Fibroblast of skin of right quadriceps (primary cell): Measurements from ENCODE around the gene MAGEA12.
"Not testable (repeated sequence)": the region's sequence is repeated elsewhere in the genome, so short reads cannot be mapped to it uniquely, and the experiment has no call there.

ENCODE experiments used
- DNase-seq: peaks from one replicate; pipeline ENCODE4 v3.0.0-alpha.2; 2013

Gene MAGEA12, protein sequence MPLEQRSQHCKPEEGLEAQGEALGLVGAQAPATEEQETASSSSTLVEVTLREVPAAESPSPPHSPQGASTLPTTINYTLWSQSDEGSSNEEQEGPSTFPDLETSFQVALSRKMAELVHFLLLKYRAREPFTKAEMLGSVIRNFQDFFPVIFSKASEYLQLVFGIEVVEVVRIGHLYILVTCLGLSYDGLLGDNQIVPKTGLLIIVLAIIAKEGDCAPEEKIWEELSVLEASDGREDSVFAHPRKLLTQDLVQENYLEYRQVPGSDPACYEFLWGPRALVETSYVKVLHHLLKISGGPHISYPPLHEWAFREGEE

GRCh38 chrX:152733261-152733975 lies at the start of gene MAGEA12, which contains the start of gene CSAG1:
MAGEA12 (plus strand) TSS chrX:152733757; CDS start chrX:152736162, 2,405 bp downstream.
CSAG1 (minus strand) TSS chrX:152733721; CDS start chrX:152732460, 1,261 bp downstream.
- no peak for DNase-seq

DNA sequence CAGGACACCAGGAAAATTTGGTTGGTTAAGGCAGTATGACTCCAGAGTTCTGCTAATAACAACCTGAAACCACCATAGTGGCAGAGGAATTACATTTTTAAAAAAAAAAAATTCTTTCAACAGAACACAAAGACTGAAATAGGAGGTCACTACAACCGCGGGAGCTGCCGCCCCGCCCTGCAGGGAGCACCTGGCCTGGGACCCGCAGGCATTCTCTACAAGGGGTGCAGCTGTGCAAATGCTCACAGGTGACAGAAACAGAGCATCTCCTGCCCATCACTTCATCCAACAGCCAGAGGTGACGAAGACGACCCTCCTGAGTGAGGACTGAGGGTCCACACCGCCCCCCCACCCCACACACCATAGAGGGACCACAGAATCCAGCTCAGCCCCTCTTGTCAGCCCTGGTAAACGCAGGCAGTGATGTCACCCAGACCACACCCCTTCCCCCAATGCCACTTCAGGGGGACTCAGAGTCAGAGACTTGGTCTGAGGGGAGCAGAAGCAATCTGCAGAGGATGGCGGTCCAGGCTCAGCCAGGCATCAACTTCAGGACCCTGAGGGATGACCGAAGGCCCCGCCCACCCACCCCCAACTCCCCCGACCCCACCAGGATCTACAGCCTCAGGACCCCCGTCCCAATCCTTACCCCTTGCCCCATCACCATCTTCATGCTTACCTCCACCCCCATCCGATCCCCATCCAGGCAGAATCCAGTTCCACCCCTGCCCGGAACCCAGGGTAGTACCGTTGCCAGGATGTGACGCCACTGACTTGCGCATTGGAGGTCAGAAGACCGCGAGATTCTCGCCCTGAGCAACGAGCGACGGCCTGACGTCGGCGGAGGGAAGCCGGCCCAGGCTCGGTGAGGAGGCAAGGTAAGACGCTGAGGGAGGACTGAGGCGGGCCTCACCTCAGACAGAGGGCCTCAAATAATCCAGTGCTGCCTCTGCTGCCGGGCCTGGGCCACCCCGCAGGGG lies 35.3 kb upstream of the MAGEA12 start, which contains the start of gene MAGEA3:
Gene MAGEA3, plus strand, starts transcription at position 843 of the 980 bp plus-strand sequence. CDS start 2,039 bp downstream, outside the sequence.
- DNase-seq, result not testable (repeated sequence)

- DNase-seq, result not testable (repeated sequence)
These were observed 33.2 kb upstream of the MAGEA12 start for GRCh38 chrX:152700390-152700789.

- DNase-seq, result not testable (repeated sequence)
These were observed 27.1 kb upstream of the MAGEA12 start for GRCh38 chrX:152706500-152706899.

- DNase-seq, result not testable (repeated sequence)
These were observed 24.4 kb upstream of the MAGEA12 start, which contains the start of gene CSAG2 for GRCh38 chrX:152709173-152709572. CSAG2 (minus strand) TSS chrX:152709273; CDS start chrX:152709112, 161 bp downstream.

- DNase-seq, result not testable (repeated sequence)
These were observed 20.4 kb upstream of the MAGEA12 start for GRCh38 chrX:152713195-152713594.

DNA sequence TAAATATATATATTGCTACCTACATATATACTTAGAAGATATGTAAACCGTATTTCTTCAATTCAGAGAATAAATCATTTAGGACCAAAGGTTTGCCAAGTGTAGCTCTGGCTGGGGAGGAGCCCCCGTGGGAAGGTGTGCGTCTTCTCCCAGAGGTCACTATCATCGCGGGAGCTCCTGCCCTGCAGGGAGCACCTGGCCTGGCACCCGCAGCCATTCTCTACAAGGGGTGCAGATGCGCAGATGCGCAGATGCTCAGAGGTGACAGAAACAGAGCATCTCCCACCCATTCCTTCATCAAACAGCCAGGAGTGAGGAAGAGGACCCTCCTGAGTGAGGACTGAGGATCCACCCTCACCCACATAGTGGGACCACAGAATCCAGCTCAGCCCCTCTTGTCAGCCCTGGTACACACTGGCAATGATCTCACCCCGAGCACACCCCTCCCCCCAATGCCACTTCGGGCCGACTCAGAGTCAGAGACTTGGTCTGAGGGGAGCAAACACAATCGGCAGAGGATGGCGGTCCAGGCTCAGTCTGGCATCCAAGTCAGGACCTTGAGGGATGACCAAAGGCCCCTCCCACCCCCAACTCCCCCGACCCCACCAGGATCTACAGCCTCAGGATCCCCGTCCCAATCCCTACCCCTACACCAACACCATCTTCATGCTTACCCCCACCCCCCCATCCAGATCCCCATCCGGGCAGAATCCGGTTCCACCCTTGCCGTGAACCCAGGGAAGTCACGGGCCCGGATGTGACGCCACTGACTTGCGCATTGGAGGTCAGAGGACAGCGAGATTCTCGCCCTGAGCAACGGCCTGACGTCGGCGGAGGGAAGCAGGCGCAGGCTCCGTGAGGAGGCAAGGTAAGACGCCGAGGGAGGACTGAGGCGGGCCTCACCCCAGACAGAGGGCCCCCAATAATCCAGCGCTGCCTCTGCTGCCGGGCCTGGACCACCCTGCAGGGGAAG lies 19.5 kb upstream of the MAGEA12 start, which contains the start of gene MAGEA2B:
Gene MAGEA2B, plus strand, starts transcription at position 814 of the 973 bp plus-strand sequence. CDS start 2,479 bp downstream, outside the sequence.
- DNase-seq, result not testable (repeated sequence)

DNA sequence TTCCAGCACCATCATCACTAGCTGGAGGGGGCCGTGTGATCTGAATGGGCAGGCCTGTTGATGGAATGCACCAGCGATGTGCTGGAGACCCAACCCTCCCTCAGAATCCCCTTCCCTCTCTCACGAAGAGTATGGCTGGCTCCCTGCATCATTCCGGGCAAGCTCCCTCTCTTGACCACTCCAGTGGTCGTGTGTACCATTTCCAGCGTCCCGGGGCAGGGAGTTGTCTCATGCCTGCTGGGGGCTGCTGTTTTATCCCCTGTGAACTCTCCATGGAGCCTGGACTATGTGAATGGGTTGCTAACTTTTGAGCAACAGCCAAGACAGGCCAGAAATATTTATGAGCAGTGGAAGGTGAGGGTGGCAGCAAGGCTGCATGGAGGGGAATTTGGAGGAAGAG lies 8.1 kb upstream of the MAGEA12 start:
- no peak for DNase-seq

DNA sequence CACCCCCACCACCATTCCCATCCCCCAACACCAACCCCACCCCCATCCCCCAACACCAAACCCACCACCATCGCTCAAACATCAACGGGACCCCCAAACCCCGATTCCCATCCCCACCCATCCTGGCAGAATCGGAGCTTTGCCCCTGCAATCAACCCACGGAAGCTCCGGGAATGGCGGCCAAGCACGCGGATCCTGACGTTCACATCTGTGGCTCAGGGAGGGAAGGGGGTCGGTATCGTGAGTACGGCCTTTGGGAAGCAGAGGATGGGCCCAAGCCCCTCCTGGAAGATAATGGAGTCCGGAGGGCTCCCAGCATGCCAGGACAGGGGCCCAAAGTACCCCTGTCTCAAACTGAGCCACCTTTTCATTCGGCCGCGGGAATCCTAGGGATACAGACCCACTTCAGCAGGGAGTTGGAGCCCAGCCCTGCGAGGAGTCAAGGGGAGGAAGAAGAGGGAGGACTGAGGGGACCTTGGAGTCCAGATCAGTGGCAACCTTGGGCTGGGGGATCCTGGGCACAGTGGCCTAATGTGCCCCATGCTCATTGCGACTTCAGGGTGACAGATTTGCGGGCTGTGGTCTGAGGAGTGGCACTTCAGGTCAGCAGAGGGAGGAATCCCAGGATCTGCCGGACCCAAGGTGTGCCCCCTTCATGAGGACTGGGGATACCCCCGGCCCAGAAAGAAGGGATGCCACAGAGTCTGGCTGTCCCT lies 744 bp downstream of the MAGEA12 start:
- not testable (repeated sequence) for DNase-seq

GRCh38 chrX:152735101-152735500 lies 1.5 kb downstream of the MAGEA12 start:
- no peak for DNase-seq

- no peak for DNase-seq
These were observed 2.4 kb downstream of the MAGEA12 start for GRCh38 chrX:152735860-152736511.

DNA sequence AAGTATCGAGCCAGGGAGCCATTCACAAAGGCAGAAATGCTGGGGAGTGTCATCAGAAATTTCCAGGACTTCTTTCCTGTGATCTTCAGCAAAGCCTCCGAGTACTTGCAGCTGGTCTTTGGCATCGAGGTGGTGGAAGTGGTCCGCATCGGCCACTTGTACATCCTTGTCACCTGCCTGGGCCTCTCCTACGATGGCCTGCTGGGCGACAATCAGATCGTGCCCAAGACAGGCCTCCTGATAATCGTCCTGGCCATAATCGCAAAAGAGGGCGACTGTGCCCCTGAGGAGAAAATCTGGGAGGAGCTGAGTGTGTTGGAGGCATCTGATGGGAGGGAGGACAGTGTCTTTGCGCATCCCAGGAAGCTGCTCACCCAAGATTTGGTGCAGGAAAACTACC lies 3.0 kb downstream of the MAGEA12 start:
- not testable (repeated sequence) for DNase-seq

- DNase-seq, result no peak
These were observed 5.0 kb downstream of the MAGEA12 start for GRCh38 chrX:152738560-152738959.

DNA sequence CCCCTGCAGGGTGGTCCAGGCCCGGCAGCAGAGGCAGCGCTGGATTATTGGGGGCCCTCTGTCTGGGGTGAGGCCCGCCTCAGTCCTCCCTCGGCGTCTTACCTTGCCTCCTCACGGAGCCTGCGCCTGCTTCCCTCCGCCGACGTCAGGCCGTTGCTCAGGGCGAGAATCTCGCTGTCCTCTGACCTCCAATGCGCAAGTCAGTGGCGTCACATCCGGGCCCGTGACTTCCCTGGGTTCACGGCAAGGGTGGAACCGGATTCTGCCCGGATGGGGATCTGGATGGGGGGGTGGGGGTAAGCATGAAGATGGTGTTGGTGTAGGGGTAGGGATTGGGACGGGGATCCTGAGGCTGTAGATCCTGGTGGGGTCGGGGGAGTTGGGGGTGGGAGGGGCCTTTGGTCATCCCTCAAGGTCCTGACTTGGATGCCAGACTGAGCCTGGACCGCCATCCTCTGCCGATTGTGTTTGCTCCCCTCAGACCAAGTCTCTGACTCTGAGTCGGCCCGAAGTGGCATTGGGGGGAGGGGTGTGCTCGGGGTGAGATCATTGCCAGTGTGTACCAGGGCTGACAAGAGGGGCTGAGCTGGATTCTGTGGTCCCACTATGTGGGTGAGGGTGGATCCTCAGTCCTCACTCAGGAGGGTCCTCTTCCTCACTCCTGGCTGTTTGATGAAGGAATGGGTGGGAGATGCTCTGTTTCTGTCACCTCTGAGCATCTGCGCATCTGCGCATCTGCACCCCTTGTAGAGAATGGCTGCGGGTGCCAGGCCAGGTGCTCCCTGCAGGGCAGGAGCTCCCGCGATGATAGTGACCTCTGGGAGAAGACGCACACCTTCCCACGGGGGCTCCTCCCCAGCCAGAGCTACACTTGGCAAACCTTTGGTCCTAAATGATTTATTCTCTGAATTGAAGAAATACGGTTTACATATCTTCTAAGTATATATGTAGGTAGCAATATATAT lies 20.4 kb downstream of the MAGEA12 start, which contains the start of gene MAGEA2:
Gene MAGEA2, minus strand, starts transcription at position 157 of the 965 bp plus-strand sequence. CDS start 2,479 bp downstream, outside the sequence.
- DNase-seq, result not testable (repeated sequence)

GRCh38 chrX:152754871-152755270 lies 21.3 kb downstream of the MAGEA12 start:
- DNase-seq, result not testable (repeated sequence)

- DNase-seq, result not testable (repeated sequence)
These were observed 25.4 kb downstream of the MAGEA12 start, which contains the start of gene CSAG3 for GRCh38 chrX:152758918-152759317. CSAG3 (plus strand) TSS chrX:152759218.

DNA sequence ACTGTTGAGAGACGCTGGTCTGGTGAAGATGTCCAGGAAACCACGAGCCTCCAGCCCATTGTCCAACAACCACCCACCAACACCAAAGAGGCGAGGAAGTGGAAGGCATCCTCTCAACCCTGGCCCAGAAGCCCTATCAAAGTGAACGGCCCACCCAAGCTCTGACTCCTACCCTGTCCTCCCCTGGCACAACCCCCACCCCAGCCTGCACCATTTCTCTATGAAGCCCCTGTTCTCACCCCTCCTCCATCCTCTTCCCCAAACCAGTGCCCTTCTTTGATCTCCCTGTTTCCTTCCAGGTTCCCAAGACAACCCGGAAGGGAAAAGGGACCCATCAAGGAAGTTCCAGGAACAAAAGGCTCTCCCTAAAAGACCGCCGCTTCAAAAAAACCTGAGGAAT lies 26.0 kb downstream of the MAGEA12 start:
- DNase-seq, result not testable (repeated sequence)

DNA sequence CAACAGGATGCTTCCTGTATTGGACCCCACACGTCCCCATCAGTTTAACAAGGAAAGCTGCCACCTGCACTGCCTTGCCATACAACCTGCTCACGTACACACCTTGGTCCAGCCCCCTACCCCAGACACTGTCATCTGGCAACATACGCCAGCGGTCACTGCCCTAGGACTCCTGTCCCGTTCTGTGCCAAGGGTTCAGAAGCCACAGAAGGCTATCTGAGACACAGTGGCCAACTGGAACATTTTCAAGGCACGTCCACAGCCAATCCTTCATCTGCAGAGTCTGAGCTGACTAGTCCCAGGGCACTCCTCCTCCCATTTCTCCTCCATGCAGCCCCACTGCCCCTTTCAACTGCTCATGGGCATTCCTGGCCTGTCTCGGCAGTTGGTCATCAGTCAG lies 28.0 kb downstream of the MAGEA12 start:
- DNase-seq, result not testable (repeated sequence)
